Colonic mucosa (tissue), 4 donors: ENCODE measurements around the gene PUDP. TPM values are rescaled to one million over a fixed set of nuclear protein-coding genes. Genes with fewer than 3 reads are reported as not detected.
"Not testable (repeated sequence)": the region's sequence is repeated elsewhere in the genome, so short reads cannot be mapped to it uniquely, and the experiment has no call there.

Source experiments
- DNase-seq: peaks from one replicate; pipeline ENCODE4 v3.0.0-alpha.2; 2020
- H3K27ac ChIP-seq: fragments of 200-600 bp; one replicate; pipeline ENCODE4 v1.8.0; 2021
- H3K27me3 ChIP-seq: fragments of 200-600 bp; one replicate; pipeline ENCODE4 v1.8.0; 2021
- H3K36me3 ChIP-seq: fragments of 200-600 bp; one replicate; pipeline ENCODE4 v1.8.0; 2021
- H3K4me1 ChIP-seq: fragments of 200-600 bp; one replicate; pipeline ENCODE4 v1.8.0; 2021; ENCODE audit warnings: mild to moderate bottlenecking
- H3K4me3 ChIP-seq: fragments of 200-600 bp; one replicate; pipeline ENCODE4 v1.8.0; 2021
- H3K9ac ChIP-seq, 2 donors: one replicate each; pipeline ENCODE4 v1.7.0; 2013; ENCODE audit warnings: control low read depth in 2 of 2, low read depth in 2 of 2, low read length in 2 of 2
- H3K9me3 ChIP-seq: fragments of 200-600 bp; one replicate; pipeline ENCODE4 v1.8.0; 2021
- intact Hi-C: fragments of 100-400 bp; cut with DNase I; formaldehyde crosslinking; loops from one replicate; pipeline ENCODE4 v1.14.1; 2022
- microRNA-seq: library from miRNA; unstranded; fragments of <30 nt; microRNA quantifications from one replicate; pipeline ENCODE4, GENCODE V29; 2019
- total RNA-seq, 2 donors: library from RNA; stranded (reverse); fragmentation: NEBNext Ultra II Directional in 1 of 2; extraction: Animal tissue kit (Norgen Biotek cat#: 25700) in 1 of 2; gene quantifications; one replicate each; pipeline ENCODE4 v1.2.1, GENCODE V29; 2021
- donor health status: healthy.
- donor health status: DM: no; HTN: no; CAD: no.
- donor health status: DM: no; HTN: no; CAD: no.

PUDP gene
- total RNA-seq, 2 donors from 2014 or later: 55.1 to 62.4 TPM

GRCh38 chrX:7007328-7007727, 140.6 kb downstream of the PUDP start:
- H3K27ac ChIP-seq, H3K36me3 ChIP-seq, H3K4me3 ChIP-seq, H3K9ac ChIP-seq, intact Hi-C loops, H3K4me1 ChIP-seq, H3K27me3 ChIP-seq, H3K9me3 ChIP-seq, DNase-seq: not testable (repeated sequence)

Small RNA genes lying within 50 kb of the gene (microRNA-seq; reads per million reads assigned to microRNA genes)
- not detected for gene MIR4767

Other genes starting within 250 kb of the PUDP start
- gene STS, start 441 bp downstream of the PUDP start, total RNA-seq: 10 to 100 TPM; 15.1 to 20.0 TPM